ENCODE data around the gene MRM1.

Gene MRM1

GRCh38 chr17:36601303-36602029 lies at the start of gene MRM1:
Gene MRM1 (plus strand): TSS chr17:36601583. CDS start chr17:36601811, 228 bp downstream.
- peak; percentile 94 for DNase-seq

- no peak for DNase-seq
Observed at GRCh38 chr17:36553459-36553858, 47.9 kb upstream of the MRM1 start.

- no peak for DNase-seq
Observed at GRCh38 chr17:36566081-36566480, 35.3 kb upstream of the MRM1 start.

- DNase-seq: no peak
Observed at GRCh38 chr17:36575028-36575427, 26.4 kb upstream of the MRM1 start.

GRCh38 chr17:36576793-36577192 lies 24.6 kb upstream of the MRM1 start:
- DNase-seq: no peak

GRCh38 chr17:36578671-36579070 lies 22.7 kb upstream of the MRM1 start:
- no peak for DNase-seq

- no peak for DNase-seq
Observed at GRCh38 chr17:36583787-36584186, 17.6 kb upstream of the MRM1 start.

- DNase-seq: no peak
Observed at GRCh38 chr17:36586138-36586537, 15.2 kb upstream of the MRM1 start.

- no peak for DNase-seq
Observed at GRCh38 chr17:36590082-36590481, 11.3 kb upstream of the MRM1 start.

- peak; percentile 81 for DNase-seq
Observed at GRCh38 chr17:36591434-36592315, 9.7 kb upstream of the MRM1 start, which contains the start of gene DHRS11. Gene DHRS11 (plus strand): TSS chr17:36591879. CDS start chr17:36592010, 131 bp downstream.

- DNase-seq: no peak
Observed at GRCh38 chr17:36592316-36592715, 9.1 kb upstream of the MRM1 start.

- no peak for DNase-seq
Observed at GRCh38 chr17:36592716-36593321, 8.6 kb upstream of the MRM1 start.

GRCh38 chr17:36593656-36594316 lies 7.6 kb upstream of the MRM1 start:
- DNase-seq: no peak

GRCh38 chr17:36594626-36595401 lies 6.6 kb upstream of the MRM1 start:
- no peak for DNase-seq

- DNase-seq: no peak
Observed at GRCh38 chr17:36597226-36597625, 4.2 kb upstream of the MRM1 start.

- DNase-seq: no peak
Observed at GRCh38 chr17:36597866-36598777, 3.3 kb upstream of the MRM1 start.

- DNase-seq: no peak
Observed at GRCh38 chr17:36598951-36599401, 2.4 kb upstream of the MRM1 start.

- no peak for DNase-seq
Observed at GRCh38 chr17:36599546-36600250, 1.7 kb upstream of the MRM1 start.

GRCh38 chr17:36600465-36600864 lies 918 bp upstream of the MRM1 start:
- no peak for DNase-seq

- no peak for DNase-seq
Observed at GRCh38 chr17:36600936-36601302, 464 bp upstream of the MRM1 start.
